Liver (tissue), 9 donors: Measurements from ENCODE around the gene ARNT2. TPM values are rescaled to one million over a fixed set of nuclear protein-coding genes. Genes with fewer than 3 reads are reported as not detected.

Experiments
- DNase-seq: peaks from one replicate; pipeline ENCODE4 v3.0.0-alpha.2; 2017; ENCODE audit warnings: low spot score
- H3K27ac ChIP-seq, 2 donors: one replicate each; pipeline ENCODE4 v1.7.0; 2013; ENCODE audit warnings: inconsistent platforms in 2 of 2, low read length in 2 of 2, control low read depth in 1 of 2, low read depth in 1 of 2, mild to moderate bottlenecking in 1 of 2
- H3K27me3 ChIP-seq, 4 donors: one replicate each; pipeline versions ENCODE4 v1.6.1 to v1.7.0; 2013; ENCODE audit warnings: low read length in 3 of 4, inconsistent platforms in 1 of 4, mild to moderate bottlenecking in 1 of 4, moderate library complexity in 1 of 4; ENCODE audit not compliant: control insufficient read depth in 4 of 4, insufficient read depth in 4 of 4
- H3K36me3 ChIP-seq, 4 donors: one replicate each; pipeline versions ENCODE4 v1.6.1 to v1.7.0; 2013; ENCODE audit warnings: low read length in 3 of 4, mild to moderate bottlenecking in 3 of 4, low read depth in 1 of 4, moderate library complexity in 1 of 4; ENCODE audit not compliant: control insufficient read depth in 4 of 4, insufficient read depth in 3 of 4
- H3K4me1 ChIP-seq, 4 donors: one replicate each; pipeline versions ENCODE4 v1.6.1 to v1.7.0; 2013; ENCODE audit warnings: low read length in 3 of 4, mild to moderate bottlenecking in 3 of 4, moderate library complexity in 1 of 4; ENCODE audit not compliant: control insufficient read depth in 4 of 4, insufficient read depth in 4 of 4
- H3K4me3 ChIP-seq, 3 donors: one replicate each; pipeline versions ENCODE4 v1.6.1 to v1.7.0; 2013; ENCODE audit warnings: low read length in 3 of 3, control low read depth in 1 of 3, low read depth in 1 of 3, mild to moderate bottlenecking in 1 of 3
- H3K9ac ChIP-seq, 2 donors: one replicate each; pipeline ENCODE4 v1.7.0; 2013; ENCODE audit warnings: low read length in 2 of 2, mild to moderate bottlenecking in 2 of 2, moderate library complexity in 2 of 2, control low read depth in 1 of 2, low read depth in 1 of 2
- H3K9me3 ChIP-seq, 4 donors: one replicate each; pipeline versions ENCODE4 v1.6.1 to v1.7.0; 2013; ENCODE audit warnings: low read length in 3 of 4; ENCODE audit not compliant: control insufficient read depth in 4 of 4
- EGR1 ChIP-seq, 2 donors: IDR thresholded peaks; 2 replicates each; pipeline ENCODE4 v1.6.1; 2016 to 2018; ENCODE audit warnings: antibody characterized with exemption in 2 of 2, low read depth in 2 of 2
- FOXA1 ChIP-seq: IDR thresholded peaks from 2 replicates; pipeline ENCODE4 v1.6.1; 2016; ENCODE audit warnings: antibody characterized with exemption
- FOXA2 ChIP-seq: IDR thresholded peaks from 2 replicates; pipeline ENCODE4 v1.6.1; 2016; ENCODE audit warnings: antibody characterized with exemption
- GABPA ChIP-seq, 2 donors: IDR thresholded peaks in 1 of 2; conservative IDR thresholded peaks in 1 of 2; 2 replicates each; pipeline ENCODE4 v1.6.1; 2016; ENCODE audit warnings: antibody characterized with exemption in 2 of 2, mild to moderate bottlenecking in 1 of 2, moderate library complexity in 1 of 2
- HNF4A ChIP-seq, 2 donors: conservative IDR thresholded peaks; 2 replicates each; pipeline ENCODE4 v1.6.1; 2016; ENCODE audit warnings: antibody characterized with exemption in 2 of 2, mild to moderate bottlenecking in 2 of 2
- HNF4G ChIP-seq: IDR thresholded peaks from 2 replicates; pipeline ENCODE4 v1.6.1; 2016; ENCODE audit warnings: antibody characterized with exemption
- JUND ChIP-seq, 2 donors: IDR thresholded peaks; 2 replicates each; pipeline ENCODE4 v1.6.1; 2016; ENCODE audit warnings: antibody characterized with exemption in 2 of 2
- NR2F2 ChIP-seq: IDR thresholded peaks from 2 replicates; pipeline ENCODE4 v1.6.1; 2016; ENCODE audit warnings: antibody characterized with exemption
- RAD21 ChIP-seq, 2 donors: IDR thresholded peaks; 2 replicates each; pipeline ENCODE4 v1.6.1; 2016; ENCODE audit warnings: antibody characterized with exemption in 2 of 2, mild to moderate bottlenecking in 2 of 2
- SP1 ChIP-seq: IDR thresholded peaks from 2 replicates; pipeline ENCODE4 v1.6.1; 2018; ENCODE audit warnings: antibody characterized with exemption, mild to moderate bottlenecking
- TAF1 ChIP-seq: conservative IDR thresholded peaks from 2 replicates; pipeline ENCODE4 v1.6.1; 2016; ENCODE audit warnings: antibody characterized with exemption, mild to moderate bottlenecking
- YY1 ChIP-seq: IDR thresholded peaks from 2 replicates; pipeline ENCODE4 v1.6.1; 2016; ENCODE audit warnings: antibody characterized with exemption, mild to moderate bottlenecking
- whole genome bisulfite sequencing: extraction: QIAGEN DNeasy Blood & Tissue Kit; methylation state at CpG from one replicate; pipeline ENCODE4 v1.1.7; 2013; 5-methylcytosine and 5-hydroxymethylcytosine counted together
- polyA plus RNA-seq, 2 donors: library from polyadenylated mRNA; stranded (reverse) in 1 of 2; unstranded in 1 of 2; fragments of 200-250 nt in 1 of 2; fragments of >200 nt in 1 of 2; fragmentation: Nextera tagmentation in 1 of 2; extraction: Ambion mirVana in 1 of 2; gene quantifications; one replicate each; pipeline versions ENCODE4 v1.2.1 to v1.2.3, GENCODE V29; 2013 to 2015
- total RNA-seq, 2 donors: library from RNA; depleted of rRNA; stranded (reverse); fragments of >200 nt; gene quantifications; one replicate each; pipeline ENCODE4 v1.2.3, GENCODE V29; 2014
- TF ChIP-seq, protein P1 (sequence below): fragments of 150-350 bp; IDR thresholded peaks from 2 replicates; pipeline ENCODE4 v1.5.1; 2017; ENCODE audit warnings: improper control_type of control experiment, low read depth, low read length; ENCODE audit not compliant: missing input control
- TF ChIP-seq, protein P2 (sequence below): IDR thresholded peaks from 2 replicates; pipeline ENCODE4 v1.6.1; 2016; ENCODE audit warnings: antibody characterized with exemption, mild to moderate bottlenecking
- TF ChIP-seq, protein P3 (sequence below): IDR thresholded peaks from 2 replicates; pipeline ENCODE4 v1.6.1; 2016; ENCODE audit warnings: antibody characterized with exemption
- TF ChIP-seq, protein P4 (sequence below): IDR thresholded peaks from 2 replicates; pipeline ENCODE4 v1.6.1; 2016; ENCODE audit warnings: antibody characterized with exemption
- TF ChIP-seq, protein P5 (sequence below): IDR thresholded peaks from 2 replicates; pipeline ENCODE4 v1.6.1; 2016; ENCODE audit warnings: antibody characterized with exemption
- donor health status: healthy.
- donor health status: healthy.
- donor health status: healthy.
- donor health status: healthy.
- donor health status: healthy.

ARNT2 gene
- total and polyA plus RNA-seq, 4 donors: 0.17 to 0.92 (median 0.54) TPM

DNA sequence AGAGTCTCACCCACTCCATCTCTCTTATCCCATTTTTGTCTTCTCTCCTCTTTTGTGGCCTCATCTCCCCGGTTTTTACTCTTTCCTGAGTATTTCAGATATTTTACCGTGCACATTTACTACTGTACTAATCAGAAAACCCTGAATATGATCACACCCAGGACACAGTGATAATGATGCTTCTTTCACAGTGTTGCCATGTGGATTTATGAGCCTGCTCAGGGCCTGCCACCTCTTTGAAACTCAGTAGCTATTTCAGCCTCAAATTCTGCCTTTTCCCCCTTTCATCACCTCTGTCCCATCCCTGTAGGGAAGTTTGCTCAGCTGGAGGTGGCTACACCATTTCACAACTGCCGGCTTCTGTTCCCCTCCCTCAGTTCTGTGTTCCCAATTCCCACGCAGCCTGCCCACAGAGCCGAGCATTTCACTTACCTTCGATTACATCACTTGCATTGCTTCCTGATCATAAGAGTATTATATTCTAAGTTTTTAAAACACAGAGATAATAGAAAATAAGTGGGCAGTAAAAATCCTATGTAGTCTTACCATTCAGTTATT lies 33.2 kb downstream of the ARNT2 start:
- TF ChIP-seq, protein P1, sequence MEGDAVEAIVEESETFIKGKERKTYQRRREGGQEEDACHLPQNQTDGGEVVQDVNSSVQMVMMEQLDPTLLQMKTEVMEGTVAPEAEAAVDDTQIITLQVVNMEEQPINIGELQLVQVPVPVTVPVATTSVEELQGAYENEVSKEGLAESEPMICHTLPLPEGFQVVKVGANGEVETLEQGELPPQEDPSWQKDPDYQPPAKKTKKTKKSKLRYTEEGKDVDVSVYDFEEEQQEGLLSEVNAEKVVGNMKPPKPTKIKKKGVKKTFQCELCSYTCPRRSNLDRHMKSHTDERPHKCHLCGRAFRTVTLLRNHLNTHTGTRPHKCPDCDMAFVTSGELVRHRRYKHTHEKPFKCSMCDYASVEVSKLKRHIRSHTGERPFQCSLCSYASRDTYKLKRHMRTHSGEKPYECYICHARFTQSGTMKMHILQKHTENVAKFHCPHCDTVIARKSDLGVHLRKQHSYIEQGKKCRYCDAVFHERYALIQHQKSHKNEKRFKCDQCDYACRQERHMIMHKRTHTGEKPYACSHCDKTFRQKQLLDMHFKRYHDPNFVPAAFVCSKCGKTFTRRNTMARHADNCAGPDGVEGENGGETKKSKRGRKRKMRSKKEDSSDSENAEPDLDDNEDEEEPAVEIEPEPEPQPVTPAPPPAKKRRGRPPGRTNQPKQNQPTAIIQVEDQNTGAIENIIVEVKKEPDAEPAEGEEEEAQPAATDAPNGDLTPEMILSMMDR: no peak
- TF ChIP-seq, protein P2, sequence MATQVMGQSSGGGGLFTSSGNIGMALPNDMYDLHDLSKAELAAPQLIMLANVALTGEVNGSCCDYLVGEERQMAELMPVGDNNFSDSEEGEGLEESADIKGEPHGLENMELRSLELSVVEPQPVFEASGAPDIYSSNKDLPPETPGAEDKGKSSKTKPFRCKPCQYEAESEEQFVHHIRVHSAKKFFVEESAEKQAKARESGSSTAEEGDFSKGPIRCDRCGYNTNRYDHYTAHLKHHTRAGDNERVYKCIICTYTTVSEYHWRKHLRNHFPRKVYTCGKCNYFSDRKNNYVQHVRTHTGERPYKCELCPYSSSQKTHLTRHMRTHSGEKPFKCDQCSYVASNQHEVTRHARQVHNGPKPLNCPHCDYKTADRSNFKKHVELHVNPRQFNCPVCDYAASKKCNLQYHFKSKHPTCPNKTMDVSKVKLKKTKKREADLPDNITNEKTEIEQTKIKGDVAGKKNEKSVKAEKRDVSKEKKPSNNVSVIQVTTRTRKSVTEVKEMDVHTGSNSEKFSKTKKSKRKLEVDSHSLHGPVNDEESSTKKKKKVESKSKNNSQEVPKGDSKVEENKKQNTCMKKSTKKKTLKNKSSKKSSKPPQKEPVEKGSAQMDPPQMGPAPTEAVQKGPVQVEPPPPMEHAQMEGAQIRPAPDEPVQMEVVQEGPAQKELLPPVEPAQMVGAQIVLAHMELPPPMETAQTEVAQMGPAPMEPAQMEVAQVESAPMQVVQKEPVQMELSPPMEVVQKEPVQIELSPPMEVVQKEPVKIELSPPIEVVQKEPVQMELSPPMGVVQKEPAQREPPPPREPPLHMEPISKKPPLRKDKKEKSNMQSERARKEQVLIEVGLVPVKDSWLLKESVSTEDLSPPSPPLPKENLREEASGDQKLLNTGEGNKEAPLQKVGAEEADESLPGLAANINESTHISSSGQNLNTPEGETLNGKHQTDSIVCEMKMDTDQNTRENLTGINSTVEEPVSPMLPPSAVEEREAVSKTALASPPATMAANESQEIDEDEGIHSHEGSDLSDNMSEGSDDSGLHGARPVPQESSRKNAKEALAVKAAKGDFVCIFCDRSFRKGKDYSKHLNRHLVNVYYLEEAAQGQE: no peak
- TF ChIP-seq, protein P3, sequence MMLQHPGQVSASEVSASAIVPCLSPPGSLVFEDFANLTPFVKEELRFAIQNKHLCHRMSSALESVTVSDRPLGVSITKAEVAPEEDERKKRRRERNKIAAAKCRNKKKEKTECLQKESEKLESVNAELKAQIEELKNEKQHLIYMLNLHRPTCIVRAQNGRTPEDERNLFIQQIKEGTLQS: no peak
- TF ChIP-seq NR2F2: no peak
- TF ChIP-seq YY1: no peak
- no peak for TF ChIP-seq EGR1 (IDR thresholded peaks at IDR 0.05; ENCODE audit: low read depth in 2 of 2)
- TF ChIP-seq HNF4A (conservative IDR thresholded peaks at IDR 0.05): no peak
- TF ChIP-seq, protein P4, sequence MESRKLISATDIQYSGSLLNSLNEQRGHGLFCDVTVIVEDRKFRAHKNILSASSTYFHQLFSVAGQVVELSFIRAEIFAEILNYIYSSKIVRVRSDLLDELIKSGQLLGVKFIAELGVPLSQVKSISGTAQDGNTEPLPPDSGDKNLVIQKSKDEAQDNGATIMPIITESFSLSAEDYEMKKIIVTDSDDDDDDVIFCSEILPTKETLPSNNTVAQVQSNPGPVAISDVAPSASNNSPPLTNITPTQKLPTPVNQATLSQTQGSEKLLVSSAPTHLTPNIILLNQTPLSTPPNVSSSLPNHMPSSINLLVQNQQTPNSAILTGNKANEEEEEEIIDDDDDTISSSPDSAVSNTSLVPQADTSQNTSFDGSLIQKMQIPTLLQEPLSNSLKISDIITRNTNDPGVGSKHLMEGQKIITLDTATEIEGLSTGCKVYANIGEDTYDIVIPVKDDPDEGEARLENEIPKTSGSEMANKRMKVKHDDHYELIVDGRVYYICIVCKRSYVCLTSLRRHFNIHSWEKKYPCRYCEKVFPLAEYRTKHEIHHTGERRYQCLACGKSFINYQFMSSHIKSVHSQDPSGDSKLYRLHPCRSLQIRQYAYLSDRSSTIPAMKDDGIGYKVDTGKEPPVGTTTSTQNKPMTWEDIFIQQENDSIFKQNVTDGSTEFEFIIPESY: no peak
- no peak for TF ChIP-seq GABPA (IDR thresholded peaks at IDR 0.05 in 1 of 2, conservative IDR thresholded peaks at IDR 0.05 in 1 of 2)
- no peak for TF ChIP-seq HNF4G
- no peak for TF ChIP-seq RAD21 (IDR thresholded peaks at IDR 0.05)
- TF ChIP-seq FOXA1: no peak
- TF ChIP-seq, protein P5, sequence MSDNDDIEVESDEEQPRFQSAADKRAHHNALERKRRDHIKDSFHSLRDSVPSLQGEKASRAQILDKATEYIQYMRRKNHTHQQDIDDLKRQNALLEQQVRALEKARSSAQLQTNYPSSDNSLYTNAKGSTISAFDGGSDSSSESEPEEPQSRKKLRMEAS: no peak
- no peak for TF ChIP-seq FOXA2
- no peak for TF ChIP-seq SP1
- no peak for TF ChIP-seq TAF1
- TF ChIP-seq JUND (IDR thresholded peaks at IDR 0.05): no peak
- H3K9me3 ChIP-seq: no peaks in the 10 kb centered on the region
- H3K27ac ChIP-seq: no peak overlapping the region
- no peak overlapping the region for H3K9ac ChIP-seq
- no peak overlapping the region for H3K4me3 ChIP-seq
- peaks cover 0 to 3% (median under 1%) of the 10 kb centered on the region in 4 donors for H3K27me3 ChIP-seq
- WGBS: 64% methylated on average over 6 of the region's 6 CpGs
- H3K36me3 ChIP-seq: no peaks in the 10 kb centered on the region
- DNase-seq: no peak
- no peaks in the 10 kb centered on the region for H3K4me1 ChIP-seq
